ENCODE results near the gene KNDC1.

The KNDC1 gene

DNA sequence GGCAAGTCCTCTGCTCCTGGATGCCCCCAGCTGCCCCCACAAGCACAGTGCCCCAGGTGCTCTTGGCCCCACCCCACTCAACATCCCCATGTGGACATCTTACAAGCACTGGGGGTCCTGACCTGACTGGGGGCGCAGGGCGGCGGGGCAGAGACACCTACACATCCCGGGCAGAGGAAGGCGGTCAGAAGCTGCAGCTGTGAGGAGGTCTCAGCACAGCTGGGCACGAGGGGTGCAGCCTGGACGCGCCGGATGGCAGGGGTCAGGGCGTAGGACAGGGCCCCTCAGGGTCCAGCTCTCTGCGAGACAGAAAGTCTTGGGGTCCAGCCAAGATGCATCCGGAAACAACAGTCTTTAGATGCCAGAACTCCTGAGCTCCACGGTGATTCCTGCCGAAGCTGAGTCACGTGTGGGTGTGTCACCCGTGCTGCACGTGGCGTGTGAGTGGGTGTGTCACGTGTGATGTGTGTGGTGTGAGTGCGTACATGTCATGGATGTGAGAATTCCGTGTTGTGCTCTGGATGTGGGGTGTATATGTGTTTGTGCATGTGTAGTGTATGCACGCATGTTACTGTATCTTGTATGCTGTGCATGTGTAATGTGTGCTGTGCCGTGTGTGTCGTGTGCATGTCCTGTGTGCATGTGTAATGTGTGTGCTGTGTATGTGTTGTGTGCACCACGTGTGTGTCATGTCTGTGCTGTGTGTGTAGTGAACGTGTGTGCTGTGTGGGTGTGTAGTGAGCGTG lies 82.8 kb downstream of the KNDC1 start:
- no peak for DNase-seq

- no peak for DNase-seq
Observed at GRCh38 chr10:133243593-133243992, 83.6 kb downstream of the KNDC1 start.

DNA sequence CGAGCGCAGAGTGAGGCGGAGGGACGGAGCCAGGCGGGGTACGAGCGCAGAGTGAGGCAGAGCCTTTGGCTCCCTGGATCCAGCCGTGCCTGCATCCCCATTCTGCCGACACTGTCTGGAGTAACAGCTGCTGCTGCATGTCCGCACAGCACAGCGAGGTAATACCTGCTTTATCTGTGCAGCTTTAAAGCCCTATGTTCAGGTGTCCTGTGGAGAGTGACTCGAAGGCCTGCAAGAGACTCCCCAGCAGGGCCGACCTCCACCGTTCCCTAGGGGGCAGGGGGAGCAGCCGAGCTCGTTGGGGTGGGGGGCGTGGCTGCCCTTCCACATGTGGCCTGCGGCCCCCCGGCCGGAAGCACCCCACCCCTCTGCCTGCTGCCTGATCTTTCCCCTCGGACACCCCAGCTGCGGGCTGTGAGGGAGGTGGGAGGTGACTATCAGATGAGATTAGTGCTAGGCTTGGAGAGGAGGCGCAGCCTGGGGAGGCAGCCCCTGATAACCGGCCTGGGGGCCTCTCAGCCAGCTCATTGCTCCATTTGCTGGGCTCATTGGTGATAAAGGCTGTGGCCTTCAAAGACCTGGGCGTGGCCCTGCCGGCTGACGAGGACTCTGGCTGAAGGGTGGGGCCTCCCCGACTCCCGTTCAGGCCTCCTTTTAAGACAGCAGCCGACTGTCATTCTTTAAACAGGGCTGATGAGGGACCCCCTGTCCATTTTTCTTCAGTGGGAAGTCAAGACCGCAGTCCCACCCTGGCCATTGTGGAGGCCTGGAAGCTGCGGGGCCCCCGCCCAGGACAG lies 85.6 kb downstream of the KNDC1 start:
- DNase-seq = no peak

DNA sequence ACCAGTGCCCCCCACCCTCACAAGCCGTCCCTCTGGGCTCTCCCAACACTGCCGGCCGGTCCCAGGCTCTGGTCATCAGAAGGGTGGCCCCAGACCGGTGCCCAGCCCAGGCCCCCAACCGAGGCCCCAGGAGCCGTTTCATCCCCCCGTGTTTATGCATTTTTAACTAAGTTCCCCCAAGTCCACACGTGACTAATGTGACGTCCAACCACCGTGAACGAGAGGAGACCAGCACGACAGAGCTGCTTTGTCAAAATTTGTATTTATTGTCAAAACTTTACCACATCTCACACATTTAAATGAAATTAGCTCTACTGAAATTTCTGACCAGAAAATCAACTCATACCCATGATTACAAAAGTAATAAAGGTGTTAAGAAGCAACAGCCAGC lies 86.2 kb downstream of the KNDC1 start:
- no peak for DNase-seq

DNA sequence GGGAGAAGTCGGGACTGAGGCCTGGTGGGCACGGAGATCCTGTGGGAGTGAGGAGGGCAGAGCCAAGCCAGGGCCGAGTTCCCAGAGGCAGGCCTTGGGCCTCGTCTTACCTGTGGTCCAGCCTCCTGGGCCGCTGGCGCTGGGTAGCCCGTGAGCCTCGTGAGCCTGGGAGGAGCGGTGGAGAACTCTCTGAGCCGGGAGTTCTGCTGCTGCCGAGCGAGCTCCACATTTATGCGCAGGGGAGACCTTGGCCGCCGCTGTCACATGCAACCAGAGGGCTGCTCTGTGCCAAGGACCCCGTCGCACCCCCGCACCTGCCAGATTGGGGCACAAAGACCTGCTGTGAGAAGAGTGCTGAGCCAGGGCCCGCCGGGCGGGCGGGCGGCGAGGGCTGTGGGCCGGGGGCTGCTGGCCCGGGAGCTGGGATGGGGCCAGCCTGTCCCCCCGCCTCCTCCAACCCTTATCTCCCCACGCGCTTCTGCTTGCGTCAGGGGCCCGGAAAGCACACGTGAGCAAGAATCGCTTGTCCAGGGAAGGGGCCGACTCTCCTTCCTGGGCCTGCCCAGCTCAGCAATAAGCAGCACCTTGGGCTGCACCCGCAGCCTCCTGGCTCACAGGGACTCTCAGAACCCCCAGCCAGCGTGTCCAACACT lies 87.8 kb downstream of the KNDC1 start:
- DNase-seq = no peak

DNA sequence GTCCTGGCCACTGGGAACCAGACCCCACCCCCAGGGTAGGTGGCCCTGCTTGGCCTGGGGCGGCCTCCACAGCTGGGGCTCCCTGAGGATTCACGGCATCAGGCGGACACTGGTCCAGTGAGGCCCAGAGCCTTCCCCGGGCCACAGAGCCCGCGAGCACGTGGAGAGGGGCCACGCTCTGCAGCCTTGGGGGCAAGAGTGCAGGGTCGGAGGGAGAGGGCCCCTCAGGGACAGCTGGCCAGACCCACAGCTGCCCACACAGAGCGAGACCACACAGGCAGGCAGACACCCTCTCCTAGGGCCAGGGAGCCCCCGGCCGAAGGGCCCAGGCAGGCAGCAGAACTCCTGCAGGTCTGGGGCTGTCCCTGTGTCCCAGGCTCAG lies 88.3 kb downstream of the KNDC1 start:
- DNase-seq = no peak

- DNase-seq = no peak
Observed at GRCh38 chr10:133249094-133249780, 89.2 kb downstream of the KNDC1 start.

GRCh38 chr10:133249975-133250754 lies 90.1 kb downstream of the KNDC1 start:
- no peak for DNase-seq

DNA sequence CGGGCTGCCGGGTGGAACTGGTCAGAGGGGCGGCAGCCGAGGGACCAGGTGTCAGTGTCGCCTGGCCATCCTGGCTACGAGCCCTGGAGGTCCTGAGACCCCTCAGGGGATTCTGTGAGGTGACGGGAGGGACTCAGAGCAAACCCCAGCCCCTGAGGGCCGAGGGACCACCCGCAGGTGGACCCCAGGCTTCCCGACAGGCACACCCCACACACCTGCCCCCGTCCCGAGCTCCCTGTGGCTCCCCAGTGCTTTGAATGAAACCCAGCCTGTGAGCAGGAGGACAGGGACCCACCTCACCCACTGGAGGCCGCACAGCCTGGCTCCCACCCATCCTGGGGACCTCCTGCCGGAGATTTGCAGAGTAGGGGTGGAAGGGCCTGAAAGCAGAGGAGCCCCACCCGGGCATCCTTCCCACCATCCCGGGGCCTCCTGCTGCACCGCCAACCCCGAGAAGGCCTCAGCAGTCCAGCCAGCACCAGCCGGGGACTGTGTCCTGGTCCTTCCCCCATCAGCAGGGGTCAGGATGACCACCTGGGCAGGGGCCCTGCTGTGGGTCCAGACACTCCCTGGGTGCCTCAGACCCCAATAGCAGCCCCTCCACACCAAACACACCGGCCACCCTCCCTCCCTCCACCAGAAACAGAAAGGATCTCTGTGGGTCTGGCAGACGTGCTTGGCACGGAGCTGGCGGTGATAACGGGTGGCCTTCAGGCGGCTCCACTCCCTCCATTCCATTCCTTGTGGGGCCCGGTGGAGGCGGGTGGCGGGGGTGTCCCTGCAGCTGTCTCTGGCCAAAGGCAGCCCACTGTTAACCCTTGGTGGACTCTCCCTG lies 91.6 kb downstream of the KNDC1 start:
- no peak for DNase-seq

- DNase-seq = no peak
Observed at GRCh38 chr10:133252223-133252552, 92.2 kb downstream of the KNDC1 start.

GRCh38 chr10:133253361-133253955 lies 93.4 kb downstream of the KNDC1 start:
- DNase-seq = no peak

DNA sequence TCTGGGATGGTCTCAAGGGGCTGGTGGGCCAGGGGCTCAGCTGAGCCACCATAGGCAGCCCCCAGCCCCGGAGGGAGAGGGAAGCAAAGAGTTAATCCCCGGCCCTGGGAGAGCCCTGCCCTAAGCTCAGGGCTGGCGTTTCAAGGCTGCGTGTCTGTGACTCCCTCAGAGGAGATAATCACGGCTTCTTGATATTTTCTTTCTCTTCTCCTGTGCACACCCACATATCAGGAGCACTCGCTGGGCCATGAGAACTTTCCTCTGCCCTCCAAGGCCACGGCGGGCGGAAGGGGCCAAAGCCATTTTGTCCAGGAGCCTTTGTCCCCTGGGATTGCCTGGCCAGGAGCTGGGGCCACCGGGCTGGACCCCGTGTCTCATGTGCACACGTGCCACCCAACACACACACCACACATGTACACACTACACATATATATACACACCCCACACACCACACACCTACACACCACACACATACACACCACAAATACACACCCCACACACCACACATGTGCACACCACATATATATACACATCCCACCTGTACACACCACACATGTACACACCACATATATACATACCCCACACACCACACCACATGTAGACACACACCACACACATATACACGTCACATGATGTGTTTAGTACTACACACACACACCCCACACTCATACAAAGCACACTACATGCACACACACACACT lies 94.6 kb downstream of the KNDC1 start:
- DNase-seq = no peak

GRCh38 chr10:133255323-133255722 lies 95.3 kb downstream of the KNDC1 start:
- DNase-seq = no peak

DNA sequence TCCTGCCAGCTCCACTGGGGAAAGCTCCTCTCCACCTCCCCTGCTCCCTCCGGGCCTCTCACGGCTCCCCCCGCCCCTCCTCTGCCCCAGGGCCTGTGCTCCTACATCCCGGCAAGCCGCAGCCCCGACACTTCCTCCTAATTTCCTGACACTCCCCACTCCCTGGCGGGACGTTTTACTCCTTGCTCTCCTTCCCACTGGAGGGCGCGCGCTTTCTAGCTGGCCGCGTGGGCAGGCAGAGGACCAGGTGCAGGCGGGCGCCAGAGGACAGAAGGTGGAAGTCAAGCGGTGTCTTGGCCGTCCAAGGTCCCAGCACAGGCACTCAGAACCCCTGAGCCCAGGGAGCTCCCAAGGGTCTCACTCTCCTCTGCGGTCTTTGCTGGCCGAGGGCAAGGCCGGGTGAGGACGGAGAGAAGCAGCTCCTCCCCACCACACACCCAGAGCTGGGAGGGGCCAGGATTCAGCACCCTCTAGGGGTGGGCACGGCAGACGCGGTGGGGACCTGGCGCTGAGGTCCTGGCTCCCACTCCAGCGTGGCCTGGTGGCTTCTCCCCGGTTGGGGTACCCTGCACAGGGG lies 97.6 kb downstream of the KNDC1 start:
- DNase-seq = peak in 4 of 14 donors; percentile 3 to 43 (median 14)

DNA sequence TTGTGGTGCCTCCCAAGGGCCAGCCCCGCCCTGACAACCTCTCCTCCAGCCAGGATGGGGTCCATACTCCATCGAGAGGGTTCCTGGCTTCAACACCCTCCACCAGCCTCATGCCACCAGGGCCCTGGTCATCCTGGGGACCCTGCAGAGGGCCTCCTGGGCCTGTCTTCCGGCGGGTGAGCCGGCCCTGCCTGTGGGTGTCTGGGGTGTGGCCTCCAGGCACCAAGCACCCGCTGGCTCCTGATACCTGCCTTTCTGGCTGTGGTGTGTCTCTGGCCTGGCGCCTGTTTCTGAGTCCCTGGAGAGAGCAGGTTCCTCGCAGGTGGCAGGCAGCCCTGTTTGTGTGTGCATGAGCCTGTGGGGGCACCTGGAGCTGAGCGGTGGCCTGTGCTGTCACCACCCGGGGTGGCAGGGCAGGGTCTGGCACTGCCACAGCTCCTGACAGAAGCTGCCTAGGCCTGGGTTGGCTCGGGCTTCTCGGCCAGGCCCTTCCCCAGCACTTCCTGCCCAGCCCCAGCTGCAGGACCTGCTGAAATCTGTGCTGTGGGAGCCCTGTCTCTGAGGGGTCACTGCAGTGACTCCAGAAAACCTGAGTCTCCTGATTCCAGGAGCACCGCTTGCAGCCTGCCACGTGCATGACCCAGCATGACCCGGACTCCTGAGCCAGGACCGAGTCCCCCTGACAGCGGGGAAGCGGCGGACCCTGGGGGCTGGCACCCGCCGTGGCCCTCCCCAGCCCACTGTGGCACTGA lies 98.2 kb downstream of the KNDC1 start:
- no peak for DNase-seq

GRCh38 chr10:133258818-133259601 lies 99.0 kb downstream of the KNDC1 start:
- DNase-seq = peak in 8 of 14 donors; percentile 19 to 71 (median 39)

GRCh38 chr10:133259602-133259989 lies 99.6 kb downstream of the KNDC1 start:
- peak in 1 of 14 donors; percentile 6 for DNase-seq

Data from C1 segment of cervical spinal cord (tissue), 14 donors.